SK-N-SH (cell line): ENCODE results near the gene GRB10. TPM values are rescaled to one million over a fixed set of nuclear protein-coding genes. Genes with fewer than 3 reads are reported as not detected.

Source experiments
- CTCF ChIA-PET: fragments of 300-600, 350-600 bp; formaldehyde crosslinking; extraction: SDS; loops from one replicate; lab custom pipeline; 2021; lab: Yijun Ruan, JAX
- POLR2A ChIA-PET: fragments of 350-600 bp; sonication (Branson Sonifier 250); formaldehyde crosslinking; extraction: SDS; loops from one replicate; lab custom pipeline; 2020; ENCODE audit warnings: antibody characterized with exemption, inconsistent platforms; lab: Yijun Ruan, JAX
- DNase-seq: peaks from one replicate; pipeline ENCODE4 v3.0.0; 2012
- H2AFZ ChIP-seq: fragments of 200-600 bp; sonication (generic); 2 replicates; pipeline ENCODE4 v1.8.1; 2016; ENCODE audit warnings: antibody characterized with exemption, mild to moderate bottlenecking, low read depth
- H3F3A ChIP-seq: fragments of 200-600 bp; sonication (generic); replicated peaks from 2 replicates; pipeline ENCODE3; 2016; ENCODE audit warnings: antibody characterized with exemption, mild to moderate bottlenecking; ENCODE audit not compliant: insufficient read depth
- H3K27ac ChIP-seq, 2 experiments: fragments of 200-500 bp in 1 of 2; fragments of 200-600 bp in 1 of 2; sonication (Bioruptor generic) in 1 of 2; sonication (generic), shearing (Covaris generic) in 1 of 2; 2 replicates each; pipeline versions ENCODE4 v1.5.1 to v1.6.1; 2014 to 2016; ENCODE audit warnings: low read depth in 2 of 2, inconsistent platforms in 1 of 2, low read length in 1 of 2, mild to moderate bottlenecking in 1 of 2, mixed read lengths in 1 of 2
- H3K27me3 ChIP-seq: fragments of 200-600 bp; sonication (generic), shearing (Covaris generic); 2 replicates; pipeline ENCODE4 v1.6.1; 2016; ENCODE audit warnings: mixed run types; ENCODE audit not compliant: insufficient read depth
- H3K36me3 ChIP-seq, 2 experiments: fragments of 200-500 bp in 1 of 2; fragments of 200-600 bp in 1 of 2; sonication (Bioruptor generic) in 1 of 2; sonication (generic) in 1 of 2; replicated peaks in 1 of 2; 2 replicates each; pipeline versions ENCODE3 to v1.5.1; 2014 to 2016; ENCODE audit warnings: low read length in 1 of 2, mild to moderate bottlenecking in 1 of 2; ENCODE audit not compliant: insufficient read depth in 2 of 2, control insufficient read depth in 1 of 2
- H3K4me1 ChIP-seq, 2 experiments: fragments of 200-500 bp in 1 of 2; fragments of 200-600 bp in 1 of 2; sonication (Bioruptor generic) in 1 of 2; sonication (generic), shearing (Covaris generic) in 1 of 2; 2 replicates each; pipeline versions ENCODE4 v1.5.1 to v1.6.1; 2014 to 2016; ENCODE audit warnings: low read depth in 1 of 2, low read length in 1 of 2, mixed run types in 1 of 2; ENCODE audit not compliant: insufficient read depth in 2 of 2, control insufficient read depth in 1 of 2
- H3K4me2 ChIP-seq: fragments of 200-600 bp; sonication (generic), shearing (Covaris generic); 2 replicates; pipeline ENCODE4 v1.6.1; 2017; ENCODE audit warnings: mixed run types
- H3K4me3 ChIP-seq, 2 experiments: fragments of 200-500 bp in 1 of 2; fragments of 200-600 bp in 1 of 2; sonication (Bioruptor generic) in 1 of 2; sonication (generic), shearing (Covaris generic) in 1 of 2; 2 replicates each; pipeline versions ENCODE4 v1.5.1 to v1.8.1; 2014 to 2016; ENCODE audit warnings: low read depth in 2 of 2, inconsistent platforms in 1 of 2, low read length in 1 of 2, mild to moderate bottlenecking in 1 of 2, mixed read lengths in 1 of 2, moderate library complexity in 1 of 2
- H3K79me2 ChIP-seq: fragments of 200-600 bp; sonication (generic); 2 replicates; pipeline ENCODE4 v1.8.1; 2017; ENCODE audit warnings: mild to moderate bottlenecking; ENCODE audit not compliant: insufficient read depth
- H3K9ac ChIP-seq: fragments of 200-600 bp; sonication (generic); 2 replicates; pipeline ENCODE4 v1.6.1; 2017; ENCODE audit warnings: mixed run types
- H3K9me2 ChIP-seq: fragments of 200-600 bp; sonication (generic); 2 replicates; pipeline ENCODE4 v1.6.1; 2017; ENCODE audit warnings: mixed run types
- H3K9me3 ChIP-seq: fragments of 200-600 bp; sonication (generic); 2 replicates; pipeline ENCODE4 v1.6.1; 2017; ENCODE audit warnings: mixed run types, mild to moderate bottlenecking, moderate library complexity
- H4K20me1 ChIP-seq: fragments of 200-600 bp; sonication (generic); 2 replicates; pipeline ENCODE4 v1.6.1; 2017; ENCODE audit warnings: mild to moderate bottlenecking, mixed run types; ENCODE audit not compliant: insufficient read depth
- ELF1 ChIP-seq: IDR thresholded peaks from 2 replicates; pipeline ENCODE4 v1.4.0; 2012
- EZH2phosphoT487 ChIP-seq: fragments of 200-600 bp; sonication (generic); IDR thresholded peaks from 2 replicates; pipeline ENCODE4 v1.6.1; 2017; ENCODE audit warnings: low read depth, mixed run types, mild to moderate bottlenecking, antibody characterized with exemption, moderate library complexity, borderline replicate concordance
- FOXJ3 ChIP-seq: sonication (generic); formaldehyde crosslinking; IDR thresholded peaks from 2 replicates; pipeline ENCODE4 v1.5.1; 2020; ENCODE audit warnings: mild to moderate bottlenecking, missing genetic modification reagents
- FOXM1 ChIP-seq: IDR thresholded peaks from 2 replicates; pipeline ENCODE4 v1.4.0; 2012; ENCODE audit warnings: low read depth, mild to moderate bottlenecking
- GATA2 ChIP-seq: sonication (generic); formaldehyde crosslinking; IDR thresholded peaks from 2 replicates; pipeline ENCODE4 v1.5.0; 2020; ENCODE audit warnings: mild to moderate bottlenecking, missing genetic modification reagents
- JUND ChIP-seq: IDR thresholded peaks from 2 replicates; pipeline ENCODE4 v1.4.0; 2012
- MEF2A ChIP-seq: IDR thresholded peaks from 2 replicates; pipeline ENCODE4 v1.4.0; 2012; ENCODE audit warnings: low read depth, borderline replicate concordance
- POLR2AphosphoS5 ChIP-seq: IDR thresholded peaks from 2 replicates; pipeline ENCODE4 v1.6.1; 2012; ENCODE audit warnings: low read depth, low read length
- RFX5 ChIP-seq: IDR thresholded peaks from 2 replicates; pipeline ENCODE4 v1.6.1; 2012; ENCODE audit warnings: mild to moderate bottlenecking, improper control_type of control experiment, low read length
- WGBS: methylation state at CpG from one replicate; pipeline ENCODE4 v1.1.6; 2017; ENCODE audit warnings: low lambda C conversion rate; 5-methylcytosine and 5-hydroxymethylcytosine counted together
- polyA plus RNA-seq, 3 experiments: library from polyadenylated mRNA; depleted of rRNA; stranded (reverse); fragments of >200 nt; gene quantifications; 2 replicates each; pipeline ENCODE4 v1.2.3, GENCODE V29; 2012
- TF ChIP-seq, protein P1 (sequence below): IDR thresholded peaks from 2 replicates; pipeline ENCODE4 v1.4.0; 2012; ENCODE audit warnings: low read depth, borderline replicate concordance
- TF ChIP-seq, protein P2 (sequence below): IDR thresholded peaks from 2 replicates; pipeline ENCODE4 v1.6.1; 2012; ENCODE audit warnings: mild to moderate bottlenecking, low read depth, low read length, moderate library complexity
- TF ChIP-seq, protein P3 (sequence below): IDR thresholded peaks from 2 replicates; pipeline ENCODE4 v1.4.0; 2012; ENCODE audit warnings: low read depth
- TF ChIP-seq, protein P4 (sequence below): IDR thresholded peaks from 2 replicates; pipeline ENCODE4; 2012

Gene GRB10
- polyA plus RNA-seq, 1 of the 3 experiments (the other 2 are of a cell fraction) = 5.1 TPM

DNA sequence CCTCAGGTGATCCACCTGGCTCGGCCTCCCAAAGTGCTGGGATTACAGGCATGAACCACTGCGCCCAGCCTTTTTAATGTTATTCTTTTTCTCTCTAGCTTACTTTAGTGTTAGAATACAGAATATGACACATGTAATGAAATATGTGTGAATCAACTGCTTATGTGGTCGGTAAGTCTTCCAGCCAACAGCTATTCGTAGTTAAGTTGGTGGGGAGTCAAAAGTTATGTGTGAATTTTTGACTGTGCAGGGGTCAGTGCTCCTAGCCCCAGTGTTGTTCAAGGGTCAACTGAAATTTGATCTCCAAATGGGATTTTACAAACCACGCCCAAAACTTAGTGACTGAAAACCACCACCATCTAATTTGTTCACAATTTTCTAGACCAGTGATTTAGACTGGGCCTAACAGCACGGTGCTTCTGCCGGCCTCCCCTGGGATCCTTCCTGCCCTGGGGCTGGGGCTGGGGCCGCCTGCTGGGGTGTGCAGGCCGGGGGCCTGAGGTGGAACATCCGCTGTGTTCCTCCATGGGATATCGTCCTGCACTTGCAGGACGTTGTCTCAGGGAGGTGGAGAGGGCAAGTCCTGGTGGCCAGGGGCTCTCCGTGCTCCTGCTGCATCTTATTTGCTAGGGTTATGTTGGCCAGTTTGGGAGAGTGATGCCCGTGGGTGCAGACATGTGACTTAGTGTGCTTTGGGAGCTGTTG, 24.5 kb upstream of the GRB10 start:
- Histone ChIP-seq H3K9ac (no peak overlapping the region), H3K27me3 (no peaks in the 10 kb centered on the region), H3K4me1 (peaks cover 0 to 3% of the 10 kb centered on the region in 2 experiments; a peak in 1 of 4 replicates), H4K20me1 (no peaks in the 10 kb centered on the region), H3K27ac (no peak overlapping the region), H3K9me2 (no peaks in the 10 kb centered on the region), H3K79me2 (no peaks in the 10 kb centered on the region), H3K9me3 (no peaks in the 10 kb centered on the region), H2AFZ (no peak overlapping the region), H3F3A (no peaks in the 10 kb centered on the region), H3K4me3 (no peak overlapping the region), H3K36me3 (no peaks in the 10 kb centered on the region), H3K4me2 (no peak overlapping the region)
- ChIA-PET CTCF (no interaction called here), POLR2A (no interaction called here)
- 21% methylated on average over 12 of the region's 14 CpGs for WGBS
- no peak for DNase-seq
- TF ChIP-seq, protein P1, sequence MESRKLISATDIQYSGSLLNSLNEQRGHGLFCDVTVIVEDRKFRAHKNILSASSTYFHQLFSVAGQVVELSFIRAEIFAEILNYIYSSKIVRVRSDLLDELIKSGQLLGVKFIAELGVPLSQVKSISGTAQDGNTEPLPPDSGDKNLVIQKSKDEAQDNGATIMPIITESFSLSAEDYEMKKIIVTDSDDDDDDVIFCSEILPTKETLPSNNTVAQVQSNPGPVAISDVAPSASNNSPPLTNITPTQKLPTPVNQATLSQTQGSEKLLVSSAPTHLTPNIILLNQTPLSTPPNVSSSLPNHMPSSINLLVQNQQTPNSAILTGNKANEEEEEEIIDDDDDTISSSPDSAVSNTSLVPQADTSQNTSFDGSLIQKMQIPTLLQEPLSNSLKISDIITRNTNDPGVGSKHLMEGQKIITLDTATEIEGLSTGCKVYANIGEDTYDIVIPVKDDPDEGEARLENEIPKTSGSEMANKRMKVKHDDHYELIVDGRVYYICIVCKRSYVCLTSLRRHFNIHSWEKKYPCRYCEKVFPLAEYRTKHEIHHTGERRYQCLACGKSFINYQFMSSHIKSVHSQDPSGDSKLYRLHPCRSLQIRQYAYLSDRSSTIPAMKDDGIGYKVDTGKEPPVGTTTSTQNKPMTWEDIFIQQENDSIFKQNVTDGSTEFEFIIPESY = no peak
- no peak for TF ChIP-seq MEF2A
- TF ChIP-seq RFX5 = no peak

DNA sequence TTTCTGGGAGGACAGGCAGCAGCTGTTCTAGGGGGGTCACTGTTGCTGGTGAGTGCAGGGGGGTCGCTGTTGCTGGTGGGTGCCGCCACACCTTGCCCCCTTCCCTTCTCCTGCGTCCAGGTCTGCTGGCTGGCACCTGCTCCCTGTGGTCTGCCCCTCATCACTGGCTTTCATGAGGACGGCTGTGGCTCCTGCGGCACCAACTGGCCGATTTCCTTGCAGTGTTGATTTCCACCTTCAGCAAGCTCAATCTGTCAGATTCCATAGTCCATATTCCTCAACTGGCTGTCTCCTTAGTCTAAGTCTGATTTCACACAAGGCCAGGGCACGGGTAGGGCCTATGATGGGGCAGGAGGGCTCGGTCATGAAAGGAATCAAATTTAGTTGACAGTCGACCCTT, 23.4 kb upstream of the GRB10 start:
- Histone ChIP-seq H2AFZ (no peak overlapping the region), H3K4me3 (no peak overlapping the region), H3K27ac (no peak overlapping the region), H4K20me1 (no peaks in the 10 kb centered on the region), H3F3A (peaks cover under 1% of the 10 kb centered on the region), H3K9ac (no peak overlapping the region), H3K79me2 (no peaks in the 10 kb centered on the region), H3K9me3 (no peaks in the 10 kb centered on the region), H3K4me2 (no peak overlapping the region), H3K27me3 (peaks cover 8% of the 10 kb centered on the region; the same call in 1 of the 2 replicates), H3K36me3 (no peaks in the 10 kb centered on the region), H3K9me2 (no peaks in the 10 kb centered on the region), H3K4me1 (peaks cover 0 to 3% of the 10 kb centered on the region in 2 experiments; a peak in 1 of 4 replicates)
- no peak for TF ChIP-seq ELF1
- TF ChIP-seq EZH2phosphoT487 = no peak
- TF ChIP-seq GATA2 (CRISPR knock-in tag) = no peak
- TF ChIP-seq JUND = no peak
- TF ChIP-seq, protein P2, sequence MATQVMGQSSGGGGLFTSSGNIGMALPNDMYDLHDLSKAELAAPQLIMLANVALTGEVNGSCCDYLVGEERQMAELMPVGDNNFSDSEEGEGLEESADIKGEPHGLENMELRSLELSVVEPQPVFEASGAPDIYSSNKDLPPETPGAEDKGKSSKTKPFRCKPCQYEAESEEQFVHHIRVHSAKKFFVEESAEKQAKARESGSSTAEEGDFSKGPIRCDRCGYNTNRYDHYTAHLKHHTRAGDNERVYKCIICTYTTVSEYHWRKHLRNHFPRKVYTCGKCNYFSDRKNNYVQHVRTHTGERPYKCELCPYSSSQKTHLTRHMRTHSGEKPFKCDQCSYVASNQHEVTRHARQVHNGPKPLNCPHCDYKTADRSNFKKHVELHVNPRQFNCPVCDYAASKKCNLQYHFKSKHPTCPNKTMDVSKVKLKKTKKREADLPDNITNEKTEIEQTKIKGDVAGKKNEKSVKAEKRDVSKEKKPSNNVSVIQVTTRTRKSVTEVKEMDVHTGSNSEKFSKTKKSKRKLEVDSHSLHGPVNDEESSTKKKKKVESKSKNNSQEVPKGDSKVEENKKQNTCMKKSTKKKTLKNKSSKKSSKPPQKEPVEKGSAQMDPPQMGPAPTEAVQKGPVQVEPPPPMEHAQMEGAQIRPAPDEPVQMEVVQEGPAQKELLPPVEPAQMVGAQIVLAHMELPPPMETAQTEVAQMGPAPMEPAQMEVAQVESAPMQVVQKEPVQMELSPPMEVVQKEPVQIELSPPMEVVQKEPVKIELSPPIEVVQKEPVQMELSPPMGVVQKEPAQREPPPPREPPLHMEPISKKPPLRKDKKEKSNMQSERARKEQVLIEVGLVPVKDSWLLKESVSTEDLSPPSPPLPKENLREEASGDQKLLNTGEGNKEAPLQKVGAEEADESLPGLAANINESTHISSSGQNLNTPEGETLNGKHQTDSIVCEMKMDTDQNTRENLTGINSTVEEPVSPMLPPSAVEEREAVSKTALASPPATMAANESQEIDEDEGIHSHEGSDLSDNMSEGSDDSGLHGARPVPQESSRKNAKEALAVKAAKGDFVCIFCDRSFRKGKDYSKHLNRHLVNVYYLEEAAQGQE = no peak
- TF ChIP-seq, protein P1 = no peak
- TF ChIP-seq, protein P3, sequence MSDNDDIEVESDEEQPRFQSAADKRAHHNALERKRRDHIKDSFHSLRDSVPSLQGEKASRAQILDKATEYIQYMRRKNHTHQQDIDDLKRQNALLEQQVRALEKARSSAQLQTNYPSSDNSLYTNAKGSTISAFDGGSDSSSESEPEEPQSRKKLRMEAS = no peak
- TF ChIP-seq MEF2A = no peak
- TF ChIP-seq FOXM1 = no peak
- no peak for TF ChIP-seq POLR2AphosphoS5
- TF ChIP-seq FOXJ3 = no peak
- TF ChIP-seq, protein P4, sequence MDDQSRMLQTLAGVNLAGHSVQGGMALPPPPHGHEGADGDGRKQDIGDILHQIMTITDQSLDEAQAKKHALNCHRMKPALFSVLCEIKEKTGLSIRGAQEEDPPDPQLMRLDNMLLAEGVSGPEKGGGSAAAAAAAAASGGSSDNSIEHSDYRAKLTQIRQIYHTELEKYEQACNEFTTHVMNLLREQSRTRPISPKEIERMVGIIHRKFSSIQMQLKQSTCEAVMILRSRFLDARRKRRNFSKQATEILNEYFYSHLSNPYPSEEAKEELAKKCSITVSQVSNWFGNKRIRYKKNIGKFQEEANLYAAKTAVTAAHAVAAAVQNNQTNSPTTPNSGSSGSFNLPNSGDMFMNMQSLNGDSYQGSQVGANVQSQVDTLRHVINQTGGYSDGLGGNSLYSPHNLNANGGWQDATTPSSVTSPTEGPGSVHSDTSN = no peak
- 28% methylated on average over 9 of the region's 9 CpGs for WGBS
- ChIA-PET CTCF (interaction anchor here (1.1 kb wide), 1 partner anchor 357 kb away, joined by 4 read pairs; no protein-coding TSS in a partner anchor), POLR2A (interaction anchor here (0.7 kb wide), 1 partner anchor 19 kb away, joined by 3 read pairs; no protein-coding TSS in a partner anchor)
- DNase-seq = no peak
